IPS-20b (cell line): ENCODE data around the gene KCNJ5.
A peak's percentile ranks its signal among the peaks of the same experiment; 100 is the strongest.
"Not testable (repeated sequence)": the region's sequence is repeated elsewhere in the genome, so short reads cannot be mapped to it uniquely, and the experiment has no call there.

Experiments used
- H3K27ac ChIP-seq: one replicate; pipeline ENCODE4 v1.5.1; 2013; ENCODE audit warnings: low read length
- H3K27me3 ChIP-seq: 2 replicates; pipeline ENCODE4 v1.6.1; 2013; ENCODE audit warnings: mild to moderate bottlenecking, low read length, inconsistent platforms; ENCODE audit not compliant: insufficient read depth
- H3K36me3 ChIP-seq: 2 replicates; pipeline ENCODE4 v1.6.1; 2013; ENCODE audit warnings: low read depth, mild to moderate bottlenecking, inconsistent platforms, low read length, moderate library complexity; ENCODE audit not compliant: insufficient read depth
- H3K4me1 ChIP-seq: 2 replicates; pipeline ENCODE4 v1.6.1; 2013; ENCODE audit warnings: mild to moderate bottlenecking, control low read depth, inconsistent platforms, low read length, moderate library complexity; ENCODE audit not compliant: insufficient read depth
- H3K4me3 ChIP-seq: 2 replicates; pipeline ENCODE4 v1.5.1; 2013; ENCODE audit warnings: mild to moderate bottlenecking, low read length, inconsistent platforms
- H3K9ac ChIP-seq: 2 replicates; pipeline ENCODE4 v1.6.1; 2013; ENCODE audit warnings: low read depth, mild to moderate bottlenecking, inconsistent platforms, low read length, moderate library complexity
- H3K9me3 ChIP-seq: 2 replicates; pipeline ENCODE4 v1.6.1; 2013; ENCODE audit warnings: mild to moderate bottlenecking, low read depth, low read length, inconsistent platforms; ENCODE audit not compliant: insufficient read depth

KCNJ5 gene

GRCh38 chr11:128919216-128919615 lies 28.1 kb downstream of the KCNJ5 start:
- Histone ChIP-seq H3K9ac (no peak overlapping the region), H3K9me3 (no peaks in the 10 kb centered on the region), H3K4me3 (no peak overlapping the region), H3K27ac (no peak overlapping the region), H3K4me1 (no peaks in the 10 kb centered on the region), H3K27me3 (peaks cover 23% of the 10 kb centered on the region), H3K36me3 (no peaks in the 10 kb centered on the region)

- not testable (repeated sequence) for H3K4me3 ChIP-seq
These were observed 28.5 kb downstream of the KCNJ5 start for GRCh38 chr11:128919635-128920034.

GRCh38 chr11:128920666-128921065 lies 29.5 kb downstream of the KCNJ5 start:
- Histone ChIP-seq H3K27ac (no peak overlapping the region), H3K4me3 (no peak overlapping the region), H3K36me3 (no peaks in the 10 kb centered on the region), H3K27me3 (peaks cover 37% of the 10 kb centered on the region), H3K9ac (no peak overlapping the region), H3K9me3 (no peaks in the 10 kb centered on the region), H3K4me1 (no peaks in the 10 kb centered on the region)

More at GRCh38 chr11:128919635-128920034, 28.5 kb downstream of the KCNJ5 start:
- H3K36me3 ChIP-seq, H3K9ac ChIP-seq, H3K9me3 ChIP-seq, H3K27ac ChIP-seq, H3K4me1 ChIP-seq: not testable (repeated sequence)
- peaks cover 27% of the 10 kb centered on the region for H3K27me3 ChIP-seq

GRCh38 chr11:128921793-128922192 lies 30.6 kb downstream of the KCNJ5 start:
- Histone ChIP-seq H3K27ac (no peak overlapping the region), H3K36me3 (no peaks in the 10 kb centered on the region), H3K27me3 (peaks cover 49% of the 10 kb centered on the region), H3K4me3 (no peak overlapping the region), H3K4me1 (peaks cover 3% of the 10 kb centered on the region; the same call in 1 of the 2 replicates), H3K9me3 (no peaks in the 10 kb centered on the region), H3K9ac (no peak overlapping the region)

GRCh38 chr11:128924104-128924503 lies 32.9 kb downstream of the KCNJ5 start:
- Histone ChIP-seq H3K27ac (no peak overlapping the region), H3K9ac (no peak overlapping the region), H3K4me1 (peaks cover 11% of the 10 kb centered on the region), H3K4me3 (no peak overlapping the region), H3K36me3 (no peaks in the 10 kb centered on the region), H3K9me3 (no peaks in the 10 kb centered on the region), H3K27me3 (peaks cover 72% of the 10 kb centered on the region)

GRCh38 chr11:128924510-128925249 lies 33.5 kb downstream of the KCNJ5 start:
- H3K36me3 ChIP-seq = no peaks in the 10 kb centered on the region
- H3K4me3 ChIP-seq = no peak overlapping the region
- no peaks in the 10 kb centered on the region for H3K9me3 ChIP-seq
- H3K27ac ChIP-seq = no peak overlapping the region
- H3K27me3 ChIP-seq = peaks cover 77% of the 10 kb centered on the region
- H3K9ac ChIP-seq = no peak overlapping the region
- peaks cover 17% of the 10 kb centered on the region for H3K4me1 ChIP-seq

GRCh38 chr11:128925250-128925600 lies 34.1 kb downstream of the KCNJ5 start:
- Histone ChIP-seq H3K4me3 (no peak overlapping the region), H3K27me3 (peaks cover 83% of the 10 kb centered on the region), H3K27ac (no peak overlapping the region), H3K36me3 (no peaks in the 10 kb centered on the region), H3K9me3 (no peaks in the 10 kb centered on the region), H3K9ac (no peak overlapping the region), H3K4me1 (peaks cover 21% of the 10 kb centered on the region)

- H3K27me3 ChIP-seq = peaks cover 82% of the 10 kb centered on the region
- H3K4me1 ChIP-seq = peaks cover 21% of the 10 kb centered on the region
These were observed 34.8 kb downstream of the KCNJ5 start for GRCh38 chr11:128926000-128926399.

GRCh38 chr11:128926437-128927107 lies 35.4 kb downstream of the KCNJ5 start:
- peaks cover 21% of the 10 kb centered on the region for H3K4me1 ChIP-seq
- no peak overlapping the region for H3K27ac ChIP-seq
- H3K4me3 ChIP-seq = no peak overlapping the region
- H3K27me3 ChIP-seq = peaks cover 81% of the 10 kb centered on the region
- no peaks in the 10 kb centered on the region for H3K9me3 ChIP-seq
- no peak overlapping the region for H3K9ac ChIP-seq
- H3K36me3 ChIP-seq = no peaks in the 10 kb centered on the region

More at GRCh38 chr11:128926000-128926399, 34.8 kb downstream of the KCNJ5 start:
- Histone ChIP-seq H3K9me3 (no peaks in the 10 kb centered on the region), H3K27ac (no peak overlapping the region), H3K4me3 (no peak overlapping the region), H3K36me3 (no peaks in the 10 kb centered on the region), H3K9ac (no peak overlapping the region)

- H3K27me3 ChIP-seq = peaks cover 83% of the 10 kb centered on the region
- H3K36me3 ChIP-seq = no peaks in the 10 kb centered on the region
- H3K9ac ChIP-seq = no peak overlapping the region
- peaks cover 21% of the 10 kb centered on the region for H3K4me1 ChIP-seq
- H3K27ac ChIP-seq = no peak overlapping the region
- H3K4me3 ChIP-seq = no peak overlapping the region
- H3K9me3 ChIP-seq = no peaks in the 10 kb centered on the region
These were observed 35.9 kb downstream of the KCNJ5 start for GRCh38 chr11:128927108-128927461.

GRCh38 chr11:128927683-128928336 lies 36.7 kb downstream of the KCNJ5 start:
- Histone ChIP-seq H3K36me3 (no peaks in the 10 kb centered on the region), H3K27me3 (peaks cover 89% of the 10 kb centered on the region), H3K4me1 (peaks cover 21% of the 10 kb centered on the region), H3K27ac (no peak overlapping the region), H3K4me3 (peak overlapping the region; percentile 20; the same call in 1 of the 2 replicates), H3K9ac (no peak overlapping the region), H3K9me3 (no peaks in the 10 kb centered on the region)

- Histone ChIP-seq H3K9me3 (no peaks in the 10 kb centered on the region), H3K36me3 (no peaks in the 10 kb centered on the region), H3K9ac (no peak overlapping the region), H3K4me3 (no peak overlapping the region), H3K27ac (no peak overlapping the region), H3K27me3 (peaks cover 91% of the 10 kb centered on the region), H3K4me1 (peaks cover 21% of the 10 kb centered on the region)
These were observed 37.2 kb downstream of the KCNJ5 start for GRCh38 chr11:128928400-128928799.
